ENCODE measurements around the gene RAMAC.
"Not testable (repeated sequence)": the region's sequence is repeated elsewhere in the genome, so short reads cannot be mapped to it uniquely, and the experiment has no call there.

Gene RAMAC

GRCh38 chr15:83014205-83014653, 28.2 kb downstream of the RAMAC start:
- DNase-seq (ENCODE audit: low read depth), result no peak

- no peak for DNase-seq (ENCODE audit: low read depth)
Observed at GRCh38 chr15:83015361-83015760, 29.4 kb downstream of the RAMAC start.

DNA sequence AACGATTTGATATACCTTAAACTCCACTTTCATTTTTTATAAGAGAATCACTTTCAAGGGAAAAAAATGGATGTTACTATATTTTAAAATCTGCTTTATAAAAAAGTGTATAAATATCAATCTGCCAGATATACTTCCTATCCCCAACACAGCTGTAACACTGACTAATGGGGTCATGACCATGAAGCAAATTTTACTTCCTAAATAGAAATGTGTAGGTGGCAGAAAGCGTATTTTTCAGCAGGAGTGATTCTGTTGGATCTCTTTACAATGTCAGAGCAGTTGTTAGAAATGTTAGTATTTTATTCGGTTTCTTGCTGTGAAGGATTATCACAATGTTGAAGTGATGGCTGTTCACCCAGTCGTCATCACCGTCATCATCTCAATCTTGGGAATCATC, 30.9 kb downstream of the RAMAC start:
- no peak for DNase-seq (ENCODE audit: low read depth)

- no peak for DNase-seq (ENCODE audit: low read depth)
Observed at GRCh38 chr15:83018436-83018835, 32.4 kb downstream of the RAMAC start.

GRCh38 chr15:83030021-83030420, 44.0 kb downstream of the RAMAC start:
- DNase-seq (ENCODE audit: low read depth), result no peak

DNA sequence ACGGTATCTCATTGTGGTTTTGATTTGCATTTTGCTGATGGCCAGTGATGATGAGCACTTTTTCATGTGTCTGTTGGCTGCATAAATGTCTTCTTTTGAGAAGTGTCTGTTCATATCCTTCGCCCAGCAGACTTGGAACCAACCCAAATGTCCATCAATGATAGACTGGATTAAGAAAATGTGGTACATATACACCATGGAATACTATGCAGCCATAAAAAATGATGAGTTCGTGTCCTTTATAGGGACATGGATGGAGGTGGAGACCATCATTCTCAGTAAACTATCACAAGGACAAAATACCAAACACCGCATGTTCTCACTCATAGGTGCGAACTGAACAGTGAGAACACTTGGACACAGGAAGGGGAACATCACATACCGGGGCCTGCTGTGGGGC, 45.2 kb downstream of the RAMAC start:
- DNase-seq (ENCODE audit: low read depth), result not testable (repeated sequence)

- no peak for DNase-seq (ENCODE audit: low read depth)
Observed at GRCh38 chr15:83036253-83036652, 50.2 kb downstream of the RAMAC start.

GRCh38 chr15:83039206-83039605, 53.2 kb downstream of the RAMAC start:
- no peak for DNase-seq (ENCODE audit: low read depth)
